HFFc6 (cell line): ENCODE measurements around the gene GMPR2. TPM values are rescaled to one million over a fixed set of nuclear protein-coding genes. Genes with fewer than 3 reads are reported as not detected.

Source experiments
- DNase-seq: peaks from one replicate; pipeline ENCODE4 v3.0.0-alpha.2; 2018
- H3K27ac Mint-ChIP-seq: 2 replicates; pipeline ENCODE4 v1.8.0; 2020; ENCODE audit warnings: mild to moderate bottlenecking, mixed read lengths
- H3K27me3 Mint-ChIP-seq: 2 replicates; pipeline ENCODE4 v1.8.0; 2021; ENCODE audit warnings: mild to moderate bottlenecking, moderate library complexity, mixed read lengths; ENCODE audit not compliant: insufficient read depth
- H3K36me3 Mint-ChIP-seq: 2 replicates; pipeline ENCODE4 v1.8.0; 2021; ENCODE audit warnings: low read depth, mixed read lengths
- H3K4me1 Mint-ChIP-seq: 2 replicates; pipeline ENCODE4 v1.8.0; 2020; ENCODE audit warnings: low read depth, mixed read lengths
- H3K4me3 Mint-ChIP-seq: 2 replicates; pipeline ENCODE4 v1.8.0; 2020; ENCODE audit warnings: mild to moderate bottlenecking, moderate library complexity, mixed read lengths
- H3K9me3 Mint-ChIP-seq: 2 replicates; pipeline ENCODE4 v1.8.0; 2020; ENCODE audit warnings: mild to moderate bottlenecking, mixed read lengths
- total RNA-seq, 6 experiments: library from RNA; stranded (reverse); fragmentation: NEBNext Ultra II Directional; extraction: Animal tissue kit (Norgen Biotek cat#: 25700); gene quantifications; 2 replicates in 1 of 6; 3 replicates in 5 of 6; pipeline ENCODE4 v1.2.3, GENCODE V29; 2021
- TF ChIP-seq, protein P1 (sequence below): fragments of 200-600 bp; sonication (generic); IDR thresholded peaks from 2 replicates; pipeline ENCODE4 v1.5.0; 2021; ENCODE audit warnings: antibody characterized with exemption, mild to moderate bottlenecking

The GMPR2 gene
- total RNA-seq, 6 experiments from 2014 or later, result 70.6 to 76.7 (median 73.6) TPM

DNA sequence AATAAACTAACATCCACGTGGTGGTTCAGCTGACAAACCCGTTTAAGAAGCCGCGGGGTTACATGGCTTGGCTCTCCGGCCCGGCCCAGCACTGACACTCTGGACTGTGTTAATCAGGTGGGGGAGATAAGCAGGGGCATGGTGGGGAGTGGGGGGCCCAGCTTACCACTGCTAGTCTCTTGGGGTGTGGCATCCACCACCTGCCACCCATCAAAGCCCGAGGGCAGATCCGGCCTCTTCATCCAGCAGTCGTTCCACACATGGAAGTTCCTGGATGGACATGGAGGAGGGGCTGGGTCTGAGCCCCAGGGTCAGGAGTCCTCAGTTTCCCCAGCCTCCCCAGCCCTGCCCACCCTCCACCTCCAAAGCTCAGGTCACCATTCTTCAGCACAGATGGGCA, 25.4 kb downstream of the GMPR2 start:
- no peak for DNase-seq
- no peak overlapping the region for H3K27ac Mint-ChIP-seq
- H3K36me3 Mint-ChIP-seq, result no peaks in the 10 kb centered on the region
- TF ChIP-seq, protein P1, sequence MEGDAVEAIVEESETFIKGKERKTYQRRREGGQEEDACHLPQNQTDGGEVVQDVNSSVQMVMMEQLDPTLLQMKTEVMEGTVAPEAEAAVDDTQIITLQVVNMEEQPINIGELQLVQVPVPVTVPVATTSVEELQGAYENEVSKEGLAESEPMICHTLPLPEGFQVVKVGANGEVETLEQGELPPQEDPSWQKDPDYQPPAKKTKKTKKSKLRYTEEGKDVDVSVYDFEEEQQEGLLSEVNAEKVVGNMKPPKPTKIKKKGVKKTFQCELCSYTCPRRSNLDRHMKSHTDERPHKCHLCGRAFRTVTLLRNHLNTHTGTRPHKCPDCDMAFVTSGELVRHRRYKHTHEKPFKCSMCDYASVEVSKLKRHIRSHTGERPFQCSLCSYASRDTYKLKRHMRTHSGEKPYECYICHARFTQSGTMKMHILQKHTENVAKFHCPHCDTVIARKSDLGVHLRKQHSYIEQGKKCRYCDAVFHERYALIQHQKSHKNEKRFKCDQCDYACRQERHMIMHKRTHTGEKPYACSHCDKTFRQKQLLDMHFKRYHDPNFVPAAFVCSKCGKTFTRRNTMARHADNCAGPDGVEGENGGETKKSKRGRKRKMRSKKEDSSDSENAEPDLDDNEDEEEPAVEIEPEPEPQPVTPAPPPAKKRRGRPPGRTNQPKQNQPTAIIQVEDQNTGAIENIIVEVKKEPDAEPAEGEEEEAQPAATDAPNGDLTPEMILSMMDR, result no peak
- no peak overlapping the region for H3K4me3 Mint-ChIP-seq
- H3K27me3 Mint-ChIP-seq, result peaks cover 2% of the 10 kb centered on the region; the same call in 1 of the 2 replicates
- H3K4me1 Mint-ChIP-seq, result peaks cover 18% of the 10 kb centered on the region; the same call in 1 of the 2 replicates
- no peaks in the 10 kb centered on the region for H3K9me3 Mint-ChIP-seq

DNA sequence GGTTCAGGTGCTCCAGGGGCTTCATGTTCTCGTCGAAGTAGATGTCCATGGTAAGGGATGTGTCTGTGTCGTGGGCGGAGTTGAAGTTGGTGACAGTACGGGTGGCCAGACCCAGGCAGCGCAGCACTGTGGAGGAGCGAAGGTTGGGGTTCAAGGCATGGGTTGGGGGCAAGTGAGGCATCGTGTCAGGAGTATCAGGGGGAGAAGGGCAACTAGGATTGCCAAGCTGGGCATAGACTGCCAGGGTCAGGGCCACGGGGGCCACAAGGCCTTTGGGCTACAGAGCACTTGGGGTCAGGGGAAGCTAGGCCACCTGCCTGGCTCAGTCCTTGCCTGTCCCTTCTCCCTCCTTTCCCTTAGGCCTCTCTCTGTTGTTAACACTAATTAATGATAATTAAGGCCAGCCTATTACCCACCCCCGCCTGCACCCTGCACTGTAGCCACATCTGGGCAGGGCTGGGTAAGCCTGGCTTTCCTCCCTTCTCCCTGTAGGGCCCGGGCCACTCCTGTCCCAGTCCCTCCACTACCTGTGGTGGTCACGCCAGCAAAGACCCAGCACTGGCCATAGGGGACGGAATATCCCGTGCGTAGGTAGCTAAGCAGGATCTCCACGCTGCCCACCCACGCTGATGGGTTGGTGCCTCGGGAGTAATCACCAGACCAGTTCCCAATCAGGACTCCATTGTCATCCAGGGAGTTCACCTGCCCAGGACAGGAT, 26.0 kb downstream of the GMPR2 start:
- no peak for DNase-seq

DNA sequence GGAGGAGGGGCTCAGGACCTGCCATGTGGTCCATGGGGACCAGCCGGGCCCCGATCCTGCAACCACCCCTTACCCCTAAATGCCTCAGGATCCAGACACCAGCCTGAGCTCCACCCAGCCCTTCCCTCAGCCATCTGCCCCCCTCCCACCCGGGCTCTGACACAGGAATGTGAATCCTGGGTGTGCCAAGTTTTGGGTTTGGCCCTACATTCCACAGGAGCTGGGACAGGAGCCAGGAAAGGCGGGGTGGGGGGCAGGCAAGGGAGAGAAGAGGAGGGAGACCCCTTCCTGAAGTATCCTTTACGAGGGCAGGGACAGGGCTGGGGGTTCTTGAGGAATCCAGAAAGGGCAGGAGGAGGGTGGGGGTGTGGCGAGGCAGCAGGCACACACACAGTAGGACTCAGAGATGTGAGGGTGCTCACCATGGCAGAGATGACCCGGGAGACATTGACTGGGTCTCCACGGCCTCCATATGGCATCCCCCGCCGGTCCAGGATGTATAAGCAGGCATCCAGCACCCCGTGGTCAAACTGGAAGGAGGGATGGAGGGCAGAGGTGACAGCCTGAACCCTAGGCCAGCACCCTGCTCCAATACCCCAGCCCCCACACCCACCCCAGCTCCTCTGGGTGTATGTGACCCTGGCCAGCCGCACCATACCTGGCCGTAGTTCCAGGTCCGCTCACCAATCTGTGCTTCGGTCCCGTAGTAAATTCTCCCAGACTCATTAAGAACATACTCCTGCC, 26.7 kb downstream of the GMPR2 start:
- no peak for DNase-seq
- Mint-ChIP-seq H3K36me3 (no peaks in the 10 kb centered on the region), H3K9me3 (no peaks in the 10 kb centered on the region), H3K4me1 (peaks cover 18% of the 10 kb centered on the region; the same call in 1 of the 2 replicates), H3K4me3 (no peak overlapping the region; the same call in 1 of the 2 replicates), H3K27me3 (peaks cover 1% of the 10 kb centered on the region; the same call in 1 of the 2 replicates), H3K27ac (no peak overlapping the region; the same call in 1 of the 2 replicates)
- TF ChIP-seq, protein P1, result no peak

More for the DNA sequence above, 26.0 kb downstream of the GMPR2 start:
- Mint-ChIP-seq H3K9me3 (no peaks in the 10 kb centered on the region), H3K27me3 (peaks cover 2% of the 10 kb centered on the region; the same call in 1 of the 2 replicates), H3K27ac (no peak overlapping the region), H3K4me1 (peaks cover 18% of the 10 kb centered on the region; the same call in 1 of the 2 replicates), H3K4me3 (no peak overlapping the region), H3K36me3 (no peaks in the 10 kb centered on the region)
- TF ChIP-seq, protein P1, result no peak

DNA sequence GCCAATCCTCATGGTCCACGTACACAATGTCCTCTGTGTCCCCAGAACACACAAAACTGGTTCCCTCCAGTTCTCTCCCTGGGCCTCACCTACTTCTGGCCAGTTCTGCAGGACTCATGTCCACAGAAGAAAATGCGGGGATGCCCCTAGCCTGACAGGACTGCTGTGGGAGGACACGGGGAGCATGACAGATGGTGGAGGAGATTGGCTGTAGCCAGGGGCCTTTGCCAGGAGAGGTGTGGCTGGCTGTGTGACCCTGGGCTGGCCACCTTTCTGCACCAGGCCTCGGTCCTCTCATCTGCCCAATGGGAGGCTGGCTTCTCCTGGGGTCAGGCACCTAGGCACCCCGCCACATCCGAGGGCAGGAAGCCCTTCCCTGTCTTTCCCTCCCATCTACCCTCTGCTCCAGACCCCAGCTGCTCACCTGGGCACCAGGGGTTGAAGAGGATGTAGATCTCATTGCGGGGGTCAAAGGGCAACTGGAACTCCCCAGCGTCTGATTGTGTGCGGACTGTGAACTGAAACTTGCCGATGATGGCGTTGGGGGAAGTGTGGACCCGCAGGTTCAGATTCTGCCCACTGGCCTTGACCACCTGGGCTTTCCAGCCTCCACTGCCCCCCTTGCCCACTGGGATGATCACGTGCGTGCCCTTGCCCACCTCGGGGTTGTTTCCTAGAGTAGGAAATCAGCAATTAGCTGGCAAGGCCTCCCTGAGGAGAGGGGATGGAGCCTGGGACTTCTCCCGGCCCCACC, 27.5 kb downstream of the GMPR2 start:
- Mint-ChIP-seq H3K4me3 (no peak overlapping the region; the same call in 1 of the 2 replicates), H3K27ac (no peak overlapping the region), H3K27me3 (no peaks in the 10 kb centered on the region), H3K4me1 (peaks cover 18% of the 10 kb centered on the region; the same call in 1 of the 2 replicates), H3K9me3 (no peaks in the 10 kb centered on the region), H3K36me3 (no peaks in the 10 kb centered on the region)
- DNase-seq, result no peak
- TF ChIP-seq, protein P1, result no peak

DNA sequence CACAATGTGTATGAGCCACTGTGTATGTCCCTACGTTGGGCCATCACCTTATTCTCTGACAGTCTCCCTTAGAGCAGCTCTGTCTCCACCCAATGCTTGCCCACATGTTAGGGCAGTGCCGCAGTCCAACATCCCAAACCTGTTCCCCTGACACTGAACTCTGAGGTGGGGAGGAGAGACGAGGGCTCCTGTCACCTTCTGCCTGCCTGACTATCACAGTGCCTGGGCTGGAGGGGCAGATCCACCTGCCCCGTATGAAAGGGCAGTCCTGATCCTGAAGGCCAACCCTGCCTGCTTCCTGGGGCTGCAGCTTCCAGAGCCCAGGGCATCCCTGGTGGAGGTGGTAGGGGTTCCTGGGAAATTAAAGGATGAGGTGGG, 28.0 kb downstream of the GMPR2 start:
- TF ChIP-seq, protein P1, result no peak
- no peak overlapping the region for H3K27ac Mint-ChIP-seq
- H3K4me3 Mint-ChIP-seq, result no peak overlapping the region
- no peaks in the 10 kb centered on the region for H3K9me3 Mint-ChIP-seq
- H3K27me3 Mint-ChIP-seq, result no peaks in the 10 kb centered on the region
- H3K36me3 Mint-ChIP-seq, result no peaks in the 10 kb centered on the region
- peaks cover 18% of the 10 kb centered on the region; the same call in 1 of the 2 replicates for H3K4me1 Mint-ChIP-seq
- no peak for DNase-seq
